Endodermal cell (in vitro differentiated cells): ENCODE results near the gene NPLOC4. TPM values are rescaled to one million over a fixed set of nuclear protein-coding genes. Genes with fewer than 3 reads are reported as not detected.

Experiments
- DNase-seq: peaks from one replicate; pipeline ENCODE4 v3.0.0-alpha.2; 2017
- H3K27ac ChIP-seq: 2 replicates; pipeline ENCODE4 v1.5.1; 2013; ENCODE audit warnings: mild to moderate bottlenecking, low read depth, low read length, moderate library complexity
- H3K27me3 ChIP-seq: 2 replicates; pipeline ENCODE4 v1.6.1; 2013; ENCODE audit warnings: mild to moderate bottlenecking, low read length, moderate library complexity; ENCODE audit not compliant: insufficient read depth, control insufficient read depth, poor library complexity, severe bottlenecking
- H3K36me3 ChIP-seq: 2 replicates; pipeline ENCODE4 v1.7.0; 2013; ENCODE audit warnings: mild to moderate bottlenecking, low read length, moderate library complexity; ENCODE audit not compliant: control insufficient read depth, insufficient read depth
- H3K4me1 ChIP-seq: one replicate; pipeline ENCODE4 v1.7.0; 2013; ENCODE audit warnings: low read length; ENCODE audit not compliant: control insufficient read depth, insufficient read depth
- H3K4me3 ChIP-seq: 2 replicates; pipeline ENCODE4 v1.5.1; 2013; ENCODE audit warnings: mild to moderate bottlenecking, low read length, moderate library complexity
- H3K9ac ChIP-seq: 2 replicates; pipeline ENCODE4 v1.6.1; 2013; ENCODE audit warnings: mild to moderate bottlenecking, low read length, moderate library complexity; ENCODE audit not compliant: poor library complexity, severe bottlenecking; ENCODE audit errors: extremely low read depth
- H3K9me3 ChIP-seq: 2 replicates; pipeline ENCODE4 v1.6.1; 2013; ENCODE audit warnings: mild to moderate bottlenecking, low read length, moderate library complexity; ENCODE audit not compliant: control insufficient read depth
- H3K27ac Mint-ChIP-seq: 2 replicates; pipeline ENCODE4 v1.8.0; 2020; ENCODE audit warnings: mixed read lengths
- H3K27me3 Mint-ChIP-seq: 2 replicates; pipeline ENCODE4 v1.8.0; 2021; ENCODE audit warnings: mild to moderate bottlenecking, mixed read lengths; ENCODE audit not compliant: insufficient read depth
- H3K36me3 Mint-ChIP-seq: 2 replicates; pipeline ENCODE4 v1.8.0; 2020; ENCODE audit warnings: low read depth, mixed read lengths
- H3K4me1 Mint-ChIP-seq: 2 replicates; pipeline ENCODE4 v1.8.0; 2020; ENCODE audit warnings: mixed read lengths
- H3K4me3 Mint-ChIP-seq: 2 replicates; pipeline ENCODE4 v1.8.0; 2020; ENCODE audit warnings: mild to moderate bottlenecking, moderate library complexity, mixed read lengths
- H3K9me3 Mint-ChIP-seq: 2 replicates; pipeline ENCODE4 v1.8.0; 2020; ENCODE audit warnings: mild to moderate bottlenecking, mixed read lengths
- WGBS, 2 experiments: methylation state at CpG; one replicate each; pipeline versions ENCODE4 v1.1.5 to v1.1.7; 2013; ENCODE audit warnings: missing lambda C conversion rate in 2 of 2, mixed read lengths in 1 of 2; ENCODE audit not compliant: insufficient coverage in 1 of 2, insufficient read length in 1 of 2; 5-methylcytosine and 5-hydroxymethylcytosine counted together
- total RNA-seq, 2 donors: library from RNA; stranded (reverse); fragmentation: NEBNext Ultra II Directional in 1 of 2; extraction: Animal tissue kit (Norgen Biotek cat#: 25700) in 1 of 2; gene quantifications; 2 replicates in 1 of 2; 3 replicates in 1 of 2; pipeline ENCODE4 v1.2.1, GENCODE V29; 2021
- TF ChIP-seq, protein P1 (sequence below): fragments of 200-600 bp; sonication (generic); conservative IDR thresholded peaks from 2 replicates; pipeline ENCODE4 v1.5.0; 2021; ENCODE audit warnings: antibody characterized with exemption, mild to moderate bottlenecking

NPLOC4 gene
- total RNA-seq, 2 donors from 2014 or later = 113 to 118 TPM

DNA sequence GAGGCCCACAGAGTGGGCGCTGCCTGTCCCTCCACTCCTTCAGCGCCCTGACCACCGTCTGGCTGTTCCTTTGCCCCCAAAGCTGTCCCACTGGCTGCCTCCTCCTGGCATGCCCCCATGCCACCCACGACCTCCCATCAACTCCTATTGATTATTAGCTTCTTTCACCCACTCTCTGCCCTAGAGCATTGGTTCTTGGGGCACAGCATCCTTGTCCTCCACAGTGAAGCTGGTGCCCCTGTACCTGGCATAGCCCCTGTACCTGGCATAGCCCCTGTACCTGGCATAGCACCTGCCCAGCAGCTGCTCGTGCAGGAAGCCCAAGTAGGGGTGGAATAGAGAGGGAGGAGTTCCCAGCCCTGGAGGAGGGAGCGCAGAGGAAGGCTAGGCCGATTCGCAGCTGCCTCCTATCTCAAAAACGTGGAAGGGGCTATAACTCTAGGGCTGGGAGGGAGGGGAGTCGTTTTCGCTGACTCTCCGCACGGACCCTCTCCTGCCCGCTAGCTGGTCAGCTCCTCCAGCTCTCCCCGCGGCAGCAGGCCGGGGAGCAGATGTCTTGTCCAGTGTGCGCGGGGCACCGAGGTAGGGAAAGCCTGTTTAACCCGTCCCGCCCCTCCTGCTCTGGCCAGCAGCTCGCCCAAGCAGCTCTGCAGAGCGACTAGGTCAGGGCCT is 118.7 kb downstream of the NPLOC4 start:
- Mint-ChIP-seq H3K36me3 (peaks cover 5% of the 10 kb centered on the region), H3K4me1 (peaks cover 18% of the 10 kb centered on the region), H3K27ac (no peak overlapping the region), H3K27me3 (peaks cover 27% of the 10 kb centered on the region), H3K4me3 (peak overlapping the region; percentile 43), H3K9me3 (no peaks in the 10 kb centered on the region)
- Histone ChIP-seq H3K9me3 (no peaks in the 10 kb centered on the region), H3K9ac (no peak overlapping the region), H3K4me1 (peaks cover 17% of the 10 kb centered on the region), H3K27ac (no peak overlapping the region), H3K27me3 (peaks cover 8% of the 10 kb centered on the region), H3K36me3 (peaks cover 8% of the 10 kb centered on the region), H3K4me3 (peak overlapping the region; percentile 71)
- peak; percentile 86 for DNase-seq
- TF ChIP-seq, protein P1, sequence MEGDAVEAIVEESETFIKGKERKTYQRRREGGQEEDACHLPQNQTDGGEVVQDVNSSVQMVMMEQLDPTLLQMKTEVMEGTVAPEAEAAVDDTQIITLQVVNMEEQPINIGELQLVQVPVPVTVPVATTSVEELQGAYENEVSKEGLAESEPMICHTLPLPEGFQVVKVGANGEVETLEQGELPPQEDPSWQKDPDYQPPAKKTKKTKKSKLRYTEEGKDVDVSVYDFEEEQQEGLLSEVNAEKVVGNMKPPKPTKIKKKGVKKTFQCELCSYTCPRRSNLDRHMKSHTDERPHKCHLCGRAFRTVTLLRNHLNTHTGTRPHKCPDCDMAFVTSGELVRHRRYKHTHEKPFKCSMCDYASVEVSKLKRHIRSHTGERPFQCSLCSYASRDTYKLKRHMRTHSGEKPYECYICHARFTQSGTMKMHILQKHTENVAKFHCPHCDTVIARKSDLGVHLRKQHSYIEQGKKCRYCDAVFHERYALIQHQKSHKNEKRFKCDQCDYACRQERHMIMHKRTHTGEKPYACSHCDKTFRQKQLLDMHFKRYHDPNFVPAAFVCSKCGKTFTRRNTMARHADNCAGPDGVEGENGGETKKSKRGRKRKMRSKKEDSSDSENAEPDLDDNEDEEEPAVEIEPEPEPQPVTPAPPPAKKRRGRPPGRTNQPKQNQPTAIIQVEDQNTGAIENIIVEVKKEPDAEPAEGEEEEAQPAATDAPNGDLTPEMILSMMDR = no peak
- 22 to 28% methylated on average over 8 to 24 of the region's 24 CpGs for WGBS, 2 experiments

DNA sequence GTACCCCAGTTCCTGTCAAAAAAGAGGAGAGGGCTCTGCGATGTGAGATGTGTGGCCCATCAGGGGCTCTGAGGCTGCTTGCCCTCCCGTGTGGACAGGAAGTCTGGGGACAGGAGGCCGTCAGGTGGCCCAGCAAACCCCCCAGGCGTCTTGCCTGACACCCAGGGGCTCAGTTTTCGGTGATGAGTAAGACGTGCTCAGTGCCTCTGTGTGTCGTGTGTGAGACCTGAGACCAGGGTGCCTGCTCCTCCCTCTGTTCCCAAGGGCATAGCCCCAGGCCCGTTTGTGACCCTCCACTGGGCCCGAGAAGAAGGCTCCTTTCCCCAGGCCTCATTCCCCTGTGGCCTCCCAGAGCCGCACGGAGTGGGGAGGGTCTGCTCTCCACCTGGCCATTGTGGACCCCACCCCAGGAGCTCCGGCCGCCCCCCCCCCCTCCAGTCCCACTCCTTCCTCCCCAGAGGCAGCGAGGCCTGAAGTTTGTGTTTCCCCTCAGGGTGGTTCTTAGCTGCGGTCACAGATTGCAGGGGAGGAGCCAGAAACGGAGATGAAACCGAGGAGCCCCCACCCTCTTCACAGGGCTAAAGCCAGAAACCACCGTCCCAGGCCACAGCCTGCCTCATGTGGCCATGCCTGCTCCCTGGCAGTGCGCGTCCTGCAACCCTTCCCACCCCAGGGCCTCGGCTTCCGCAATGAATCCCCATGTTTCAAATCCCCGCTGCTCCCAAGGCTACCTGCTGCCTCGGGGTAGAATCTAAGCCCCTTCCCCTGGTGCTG is 119.4 kb downstream of the NPLOC4 start:
- DNase-seq = peak; percentile 86
- peaks cover 18% of the 10 kb centered on the region for H3K4me1 Mint-ChIP-seq
- H3K4me1 ChIP-seq = peaks cover 17% of the 10 kb centered on the region
- H3K36me3 ChIP-seq = peaks cover 8% of the 10 kb centered on the region
- H3K27me3 Mint-ChIP-seq = peaks cover 22% of the 10 kb centered on the region
- peak overlapping the region; percentile 93 for H3K4me3 ChIP-seq
- H3K9me3 Mint-ChIP-seq = no peaks in the 10 kb centered on the region
- peak overlapping the region; percentile 98 for H3K4me3 Mint-ChIP-seq
- no peaks in the 10 kb centered on the region for H3K9me3 ChIP-seq
- no peak overlapping the region for H3K9ac ChIP-seq
- TF ChIP-seq, protein P1 = no peak
- 53 to 65% methylated on average over 8 to 24 of the region's 24 CpGs for WGBS, 2 experiments
- H3K27me3 ChIP-seq = peaks cover 8% of the 10 kb centered on the region
- no peak overlapping the region for H3K27ac ChIP-seq
- H3K36me3 Mint-ChIP-seq = peaks cover 5% of the 10 kb centered on the region
- no peak overlapping the region for H3K27ac Mint-ChIP-seq

DNA sequence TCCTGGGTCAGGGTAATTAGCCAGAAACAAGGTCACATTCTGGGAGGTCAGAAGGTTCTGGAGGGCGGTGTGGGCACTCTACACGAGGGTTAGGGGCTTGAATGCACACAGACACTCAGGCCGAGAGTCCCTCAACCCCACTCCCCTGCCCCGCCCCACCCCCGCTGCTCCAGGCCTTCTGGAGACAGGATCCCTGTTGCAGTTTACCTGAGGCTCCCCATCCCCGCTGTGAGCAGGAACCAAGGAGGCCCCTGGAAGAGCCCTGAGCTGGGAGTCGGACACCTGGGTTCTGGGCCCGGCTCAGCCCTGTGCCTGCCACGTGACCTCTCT is 119.9 kb downstream of the NPLOC4 start:
- Histone ChIP-seq H3K9ac (no peak overlapping the region), H3K36me3 (peaks cover 12% of the 10 kb centered on the region), H3K4me1 (peaks cover 17% of the 10 kb centered on the region), H3K27ac (no peak overlapping the region), H3K4me3 (peak overlapping the region; percentile 93), H3K9me3 (no peaks in the 10 kb centered on the region), H3K27me3 (peaks cover 8% of the 10 kb centered on the region)
- TF ChIP-seq, protein P1 = no peak
- Mint-ChIP-seq H3K27me3 (peaks cover 17% of the 10 kb centered on the region), H3K9me3 (no peaks in the 10 kb centered on the region), H3K4me1 (peaks cover 18% of the 10 kb centered on the region), H3K4me3 (peak overlapping the region; percentile 98), H3K27ac (no peak overlapping the region), H3K36me3 (peaks cover 8% of the 10 kb centered on the region)
- no peak for DNase-seq
- WGBS, 2 experiments = 79 to 87% methylated on average over 4 to 9 of the region's 9 CpGs
